Measurements from ENCODE around the gene CXCL12. TPM values are rescaled to one million over a fixed set of nuclear protein-coding genes. Genes with fewer than 3 reads are reported as not detected.

CXCL12 gene
- total RNA-seq, 1 donor from 2014 or later = 40.8 TPM

GRCh38 chr10:44398747-44399658 lies 14.1 kb upstream of the CXCL12 start:
- Histone ChIP-seq H3K36me3 (no peaks in the 10 kb centered on the region), H3K4me3 (no peak overlapping the region), H3K27me3 (no peaks in the 10 kb centered on the region), H3K27ac (no peak overlapping the region), H3K9me3 (no peaks in the 10 kb centered on the region), H3K4me1 (no peaks in the 10 kb centered on the region)
- intact Hi-C loops (cut with DNase I) = no loop called here
- DNase-seq (peak; percentile 28), ATAC-seq (peak; percentile 27)
- TF ChIP-seq CTCF (IDR thresholded peaks at IDR 0.05) = no peak

- intact Hi-C loops (cut with DNase I) = no loop called here
- no peak for ATAC-seq
- H3K27me3 ChIP-seq = no peaks in the 10 kb centered on the region
- no peaks in the 10 kb centered on the region for H3K4me1 ChIP-seq
- H3K9me3 ChIP-seq = no peaks in the 10 kb centered on the region
- H3K4me3 ChIP-seq = no peak overlapping the region
- TF ChIP-seq CTCF (IDR thresholded peaks at IDR 0.05) = no peak
- DNase-seq = peak; percentile 6
- H3K27ac ChIP-seq = no peak overlapping the region
- no peaks in the 10 kb centered on the region for H3K36me3 ChIP-seq
Observed at GRCh38 chr10:44398271-44398670, 13.4 kb upstream of the CXCL12 start.

GRCh38 chr10:44397476-44398225 lies 12.8 kb upstream of the CXCL12 start:
- Histone ChIP-seq H3K36me3 (no peaks in the 10 kb centered on the region), H3K9me3 (no peaks in the 10 kb centered on the region), H3K4me3 (no peak overlapping the region), H3K4me1 (no peaks in the 10 kb centered on the region), H3K27ac (no peak overlapping the region), H3K27me3 (no peaks in the 10 kb centered on the region)
- intact Hi-C loops (cut with DNase I) = no loop called here
- DNase-seq (peak; percentile 41), ATAC-seq (no peak)
- no peak for TF ChIP-seq CTCF (IDR thresholded peaks at IDR 0.05)

GRCh38 chr10:44396671-44397191 lies 11.8 kb upstream of the CXCL12 start:
- Histone ChIP-seq H3K4me3 (no peak overlapping the region), H3K4me1 (no peaks in the 10 kb centered on the region), H3K9me3 (no peaks in the 10 kb centered on the region), H3K27ac (no peak overlapping the region), H3K36me3 (no peaks in the 10 kb centered on the region), H3K27me3 (no peaks in the 10 kb centered on the region)
- ATAC-seq (no peak), DNase-seq (peak; percentile 38)
- intact Hi-C loops (cut with DNase I) = no loop called here
- no peak for TF ChIP-seq CTCF (IDR thresholded peaks at IDR 0.05)

GRCh38 chr10:44395902-44396670 lies 11.2 kb upstream of the CXCL12 start:
- H3K4me3 ChIP-seq = no peak overlapping the region
- no peak for TF ChIP-seq CTCF (IDR thresholded peaks at IDR 0.05)
- H3K27me3 ChIP-seq = no peaks in the 10 kb centered on the region
- intact Hi-C loops (cut with DNase I) = no loop called here
- no peaks in the 10 kb centered on the region for H3K9me3 ChIP-seq
- no peak for ATAC-seq
- no peaks in the 10 kb centered on the region for H3K36me3 ChIP-seq
- no peaks in the 10 kb centered on the region for H3K4me1 ChIP-seq
- peak; percentile 43 for DNase-seq
- no peak overlapping the region for H3K27ac ChIP-seq
